HUES48 (cell line): ENCODE measurements around the gene DLL4.
"Not testable (repeated sequence)": the region's sequence is repeated elsewhere in the genome, so short reads cannot be mapped to it uniquely, and the experiment has no call there.

Experiments
- H3K27ac ChIP-seq: one replicate; pipeline ENCODE4 v1.7.0; 2013; ENCODE audit warnings: low read depth, low read length, inconsistent platforms
- H3K27me3 ChIP-seq: 2 replicates; pipeline ENCODE4 v1.6.1; 2013; ENCODE audit warnings: mild to moderate bottlenecking, low read length; ENCODE audit not compliant: control insufficient read depth, insufficient read depth
- H3K36me3 ChIP-seq: 2 replicates; pipeline ENCODE4 v1.6.1; 2013; ENCODE audit warnings: low read length; ENCODE audit not compliant: control insufficient read depth, insufficient read depth
- H3K4me1 ChIP-seq: 2 replicates; pipeline ENCODE4 v1.6.1; 2013; ENCODE audit warnings: mild to moderate bottlenecking, low read length; ENCODE audit not compliant: control insufficient read depth, insufficient read depth
- H3K4me3 ChIP-seq: 2 replicates; pipeline ENCODE4 v1.5.1; 2013; ENCODE audit warnings: mild to moderate bottlenecking, low read depth, low read length
- H3K9ac ChIP-seq: 2 replicates; pipeline ENCODE4 v1.6.1; 2013; ENCODE audit warnings: mild to moderate bottlenecking, low read depth, low read length, moderate library complexity
- H3K9me3 ChIP-seq: 2 replicates; pipeline ENCODE4 v1.6.1; 2013; ENCODE audit warnings: low read length; ENCODE audit not compliant: control insufficient read depth, insufficient read depth

DLL4 gene

DNA sequence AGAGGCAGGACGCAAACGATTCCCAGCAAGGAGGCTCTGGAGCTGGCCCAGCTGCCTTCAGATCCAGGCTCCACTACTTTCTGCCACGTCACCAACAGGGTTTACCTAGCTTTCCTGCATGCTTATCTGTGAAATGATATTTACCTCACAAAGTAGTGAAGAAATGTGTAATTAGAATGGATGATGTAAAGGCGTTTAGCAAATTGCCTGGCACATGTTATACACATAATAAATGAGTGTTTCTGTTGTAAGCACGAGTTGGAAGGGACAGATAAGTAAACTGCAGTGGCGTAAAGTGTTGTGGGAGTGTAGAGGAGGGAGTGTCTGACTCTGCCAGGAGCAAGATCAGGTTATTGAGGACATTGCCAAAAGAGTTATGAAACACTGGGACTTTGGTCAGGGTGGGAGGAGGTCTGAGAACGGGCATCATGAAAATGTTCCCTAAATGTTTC lies 20.6 kb downstream of the DLL4 start:
- no peaks in the 10 kb centered on the region for H3K27me3 ChIP-seq
- 0 out of 2 replicates have a peak, but pooled peaks cover under 1% of the 10 kb centered on the region for H3K36me3 ChIP-seq

DNA sequence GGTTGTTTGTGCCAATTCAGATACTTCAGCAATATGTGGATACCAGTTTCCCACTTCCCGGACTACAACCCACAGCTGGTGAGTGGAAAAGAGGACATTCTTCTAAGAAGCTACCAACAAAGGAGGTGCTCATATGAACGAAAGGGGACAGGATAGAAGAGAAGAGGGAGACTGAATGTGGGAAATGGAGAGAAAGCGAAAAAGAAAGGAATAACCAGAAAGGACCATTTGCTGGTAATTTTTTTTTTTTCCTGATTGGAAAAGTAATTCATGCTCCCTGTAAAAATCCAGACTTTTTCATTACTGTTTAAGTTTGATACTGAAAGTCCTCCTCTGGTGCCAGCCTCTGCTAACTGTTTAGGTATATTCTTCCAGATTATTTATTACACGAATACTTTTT lies 22.6 kb downstream of the DLL4 start:
- Histone ChIP-seq H3K27me3 (no peaks in the 10 kb centered on the region), H3K36me3 (peaks cover 21% of the 10 kb centered on the region), H3K9me3 (no peaks in the 10 kb centered on the region), H3K27ac (no peak overlapping the region), H3K4me1 (peaks cover 22% of the 10 kb centered on the region), H3K9ac (no peak overlapping the region), H3K4me3 (no peak overlapping the region)

More for the DNA sequence above, 20.6 kb downstream of the DLL4 start:
- H3K27ac ChIP-seq = no peak overlapping the region
- no peak overlapping the region for H3K9ac ChIP-seq
- no peak overlapping the region for H3K4me3 ChIP-seq
- no peaks in the 10 kb centered on the region for H3K9me3 ChIP-seq
- peaks cover 22% of the 10 kb centered on the region for H3K4me1 ChIP-seq

- no peaks in the 10 kb centered on the region for H3K9me3 ChIP-seq
- no peaks in the 10 kb centered on the region for H3K27me3 ChIP-seq
- H3K36me3 ChIP-seq = peaks cover 24% of the 10 kb centered on the region
- peaks cover 22% of the 10 kb centered on the region for H3K4me1 ChIP-seq
- H3K9ac ChIP-seq = peak overlapping the region; percentile 90
- peak overlapping the region; percentile 93 for H3K27ac ChIP-seq
- peak overlapping the region; percentile 86 for H3K4me3 ChIP-seq
Measured at GRCh38 chr15:40952301-40952900, 23.3 kb downstream of the DLL4 start.

DNA sequence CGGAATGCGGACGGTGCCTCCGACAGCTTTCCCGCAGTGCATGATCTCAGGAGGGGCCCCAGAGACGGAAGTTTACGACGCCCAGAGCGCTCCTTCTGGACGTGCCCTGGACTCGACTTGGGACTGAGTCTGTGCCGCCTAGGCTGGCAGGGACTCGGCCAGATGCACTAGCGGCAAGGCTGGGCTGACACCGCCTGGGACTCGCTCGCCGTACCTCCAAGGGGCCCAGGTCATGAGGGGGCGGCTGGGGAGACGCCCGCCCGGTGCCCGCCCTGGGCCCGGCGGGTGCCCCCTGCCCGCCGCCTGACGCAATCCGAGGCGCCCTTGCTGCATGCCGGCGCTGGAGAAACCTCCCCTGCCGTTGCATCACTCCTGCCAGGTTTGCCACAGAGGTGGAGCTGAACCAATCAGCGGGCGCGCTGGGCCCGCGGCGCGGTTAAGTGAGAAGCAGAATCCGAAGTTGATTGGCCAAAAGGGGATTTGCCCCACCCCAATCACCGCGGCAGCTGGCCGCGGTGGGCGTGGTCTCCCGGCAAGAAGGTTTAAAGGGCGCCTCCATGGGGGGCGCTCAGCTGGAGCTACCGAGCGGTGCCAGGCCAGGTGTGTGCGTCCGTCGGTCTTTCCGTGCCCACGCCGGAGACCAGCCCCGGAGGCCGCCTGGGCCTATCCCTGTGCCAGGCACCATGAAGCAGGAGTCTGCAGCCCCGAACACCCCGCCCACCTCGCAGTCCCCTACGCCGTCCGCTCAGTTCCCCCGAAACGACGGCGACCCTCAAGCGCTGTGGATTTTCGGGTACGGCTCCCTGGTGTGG lies 24.0 kb downstream of the DLL4 start, which contains the start of gene CHAC1:
Gene CHAC1, plus strand, starts transcription at position 571 of the 812 bp plus-strand sequence. Its CDS starts 113 bp downstream, at position 684.
- Histone ChIP-seq H3K9ac (peak within 1 kb of the TSS; percentile 90), H3K27ac (peak within 1 kb of the TSS; percentile 93), H3K9me3 (no peaks in the 10 kb centered on the region), H3K36me3 (peaks cover 24% of the 10 kb centered on the region), H3K27me3 (no peaks in the 10 kb centered on the region), H3K4me3 (peak within 1 kb of the TSS; percentile 86), H3K4me1 (peaks cover 22% of the 10 kb centered on the region)

DNA sequence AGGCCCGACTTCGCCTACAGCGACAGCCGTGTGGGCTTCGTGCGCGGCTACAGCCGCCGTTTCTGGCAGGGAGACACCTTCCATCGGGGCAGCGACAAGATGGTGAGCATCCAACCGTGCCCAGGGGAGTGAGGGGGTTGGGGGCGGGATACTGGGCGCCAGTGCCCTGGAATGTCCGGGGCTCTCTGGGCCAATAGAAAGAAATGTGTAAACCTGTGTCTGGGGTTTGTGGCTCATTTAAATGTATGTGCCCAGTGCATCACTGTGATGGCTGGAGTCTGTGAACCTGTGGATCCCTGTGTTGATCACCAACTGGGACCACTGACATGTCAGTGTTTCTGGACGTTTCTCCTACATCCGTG lies 24.6 kb downstream of the DLL4 start:
- Histone ChIP-seq H3K27ac (peak overlapping the region; percentile 59), H3K36me3 (peaks cover 24% of the 10 kb centered on the region), H3K27me3 (no peaks in the 10 kb centered on the region), H3K9me3 (no peaks in the 10 kb centered on the region), H3K4me1 (peaks cover 18% of the 10 kb centered on the region), H3K9ac (peak overlapping the region; percentile 85), H3K4me3 (peak overlapping the region; percentile 86)

DNA sequence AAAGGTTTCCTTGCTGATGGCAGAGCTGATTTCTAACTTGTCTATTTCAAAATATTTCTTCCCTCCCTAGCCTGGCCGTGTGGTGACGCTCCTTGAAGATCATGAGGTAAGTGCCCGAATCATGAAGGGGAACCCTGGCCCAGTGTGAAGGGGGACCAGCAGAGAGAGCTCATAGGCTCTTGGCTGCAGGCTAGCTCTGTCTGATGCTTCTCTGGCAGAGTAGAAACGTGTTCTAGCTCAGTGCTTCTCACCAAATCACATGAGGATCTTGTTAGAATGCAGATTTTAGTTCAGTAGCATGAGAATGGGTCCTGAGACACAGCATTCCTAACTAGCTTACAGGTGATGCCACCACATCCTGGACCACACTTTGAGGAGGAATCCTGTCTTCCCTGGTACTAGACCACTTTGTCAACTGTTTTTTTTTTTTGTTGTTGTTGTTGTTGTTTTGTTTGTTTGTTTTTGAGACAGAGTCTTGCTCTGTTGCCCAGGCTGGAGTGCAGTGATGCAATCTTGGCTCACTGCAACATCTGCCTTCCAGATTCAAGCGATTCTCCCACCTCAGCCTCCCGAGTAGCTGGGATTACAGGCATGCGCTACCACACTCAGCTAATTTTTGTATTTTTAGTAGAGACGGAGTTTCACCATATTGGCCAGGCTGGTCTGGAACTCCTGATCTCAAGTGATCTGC lies 25.2 kb downstream of the DLL4 start:
- H3K9ac ChIP-seq = peak overlapping the region; percentile 85; the same call in 1 of the 2 replicates

DNA sequence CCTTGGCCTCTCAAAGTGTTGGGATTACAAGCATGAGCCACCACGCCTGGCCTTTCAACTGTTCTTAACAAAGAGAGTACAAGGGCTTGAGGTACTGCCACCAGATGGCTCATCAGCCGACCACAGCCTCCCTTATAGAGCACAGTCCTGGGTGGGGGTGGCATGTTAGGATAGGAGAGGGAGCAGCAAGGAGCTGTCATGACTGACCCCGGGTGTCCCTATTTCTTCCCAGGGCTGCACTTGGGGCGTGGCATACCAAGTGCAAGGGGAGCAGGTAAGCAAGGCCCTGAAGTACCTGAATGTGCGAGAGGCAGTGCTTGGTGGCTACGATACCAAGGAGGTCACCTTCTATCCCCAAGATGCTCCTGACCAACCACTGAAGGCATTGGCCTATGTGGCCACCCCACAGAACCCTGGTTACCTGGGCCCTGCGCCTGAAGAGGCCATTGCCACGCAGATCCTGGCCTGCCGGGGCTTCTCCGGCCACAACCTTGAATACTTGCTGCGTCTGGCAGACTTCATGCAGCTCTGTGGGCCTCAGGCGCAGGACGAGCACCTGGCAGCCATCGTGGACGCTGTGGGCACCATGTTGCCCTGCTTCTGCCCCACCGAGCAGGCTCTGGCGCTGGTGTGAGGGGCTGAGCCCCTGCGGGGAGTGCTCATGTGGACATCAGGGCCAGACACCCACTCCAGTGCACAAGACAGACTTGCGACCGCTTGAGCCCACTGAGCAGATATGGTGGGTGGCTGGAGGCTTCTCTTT lies 26.2 kb downstream of the DLL4 start:
- no peaks in the 10 kb centered on the region for H3K27me3 ChIP-seq
- peaks cover 16% of the 10 kb centered on the region for H3K4me1 ChIP-seq
- no peak overlapping the region for H3K27ac ChIP-seq
- no peaks in the 10 kb centered on the region for H3K9me3 ChIP-seq
- peaks cover 24% of the 10 kb centered on the region for H3K36me3 ChIP-seq
- no peak overlapping the region for H3K9ac ChIP-seq
- H3K4me3 ChIP-seq = no peak overlapping the region

More for the DNA sequence above, 25.2 kb downstream of the DLL4 start:
- Histone ChIP-seq H3K36me3 (peaks cover 24% of the 10 kb centered on the region), H3K4me1 (peaks cover 12% of the 10 kb centered on the region), H3K4me3 (peak overlapping the region; percentile 86)
- H3K9me3 ChIP-seq, H3K27me3 ChIP-seq, H3K27ac ChIP-seq: not testable (repeated sequence)

- peaks cover 24% of the 10 kb centered on the region for H3K36me3 ChIP-seq
- no peaks in the 10 kb centered on the region for H3K9me3 ChIP-seq
- H3K4me1 ChIP-seq = peaks cover 16% of the 10 kb centered on the region
- no peaks in the 10 kb centered on the region for H3K27me3 ChIP-seq
- no peak overlapping the region for H3K27ac ChIP-seq
- H3K9ac ChIP-seq = no peak overlapping the region
- no peak overlapping the region for H3K4me3 ChIP-seq
Measured at GRCh38 chr15:40955930-40956540, 26.9 kb downstream of the DLL4 start.

DNA sequence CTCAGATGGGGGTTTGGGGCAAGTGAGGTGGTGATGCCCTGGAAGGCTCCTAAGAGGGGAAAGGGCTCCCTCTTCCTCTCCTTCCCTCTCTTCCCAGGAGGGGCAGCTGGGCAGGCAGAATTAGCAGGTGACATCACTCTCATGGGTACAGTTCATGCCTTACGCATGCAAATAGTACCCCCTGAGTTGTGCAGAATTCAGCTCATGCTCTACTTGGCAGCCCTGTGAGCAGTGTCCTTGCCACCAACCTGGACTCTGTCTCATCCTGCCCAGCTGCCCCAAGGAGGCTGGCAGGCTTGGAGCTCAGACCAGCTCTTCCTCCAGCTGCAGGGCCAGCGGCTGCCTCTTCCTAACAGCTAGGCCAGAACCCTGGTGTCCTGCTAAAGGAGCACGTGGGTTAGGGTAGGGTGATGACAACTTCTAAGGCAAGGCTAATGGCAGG lies 27.4 kb downstream of the DLL4 start:
- Histone ChIP-seq H3K4me1 (peaks cover 16% of the 10 kb centered on the region), H3K36me3 (peaks cover 24% of the 10 kb centered on the region), H3K4me3 (no peak overlapping the region), H3K27me3 (no peaks in the 10 kb centered on the region), H3K9ac (no peak overlapping the region), H3K27ac (no peak overlapping the region), H3K9me3 (no peaks in the 10 kb centered on the region)

- peaks cover 12% of the 10 kb centered on the region for H3K4me1 ChIP-seq
- H3K27me3 ChIP-seq = no peaks in the 10 kb centered on the region
- no peak overlapping the region for H3K27ac ChIP-seq
- peaks cover 24% of the 10 kb centered on the region for H3K36me3 ChIP-seq
- no peaks in the 10 kb centered on the region for H3K9me3 ChIP-seq
- H3K4me3 ChIP-seq = no peak overlapping the region
- H3K9ac ChIP-seq = no peak overlapping the region
Measured at GRCh38 chr15:40957041-40957555, 28.0 kb downstream of the DLL4 start.
